ENCODE data around the gene BLOC1S4.
"Not testable (repeated sequence)": the region's sequence is repeated elsewhere in the genome, so short reads cannot be mapped to it uniquely, and the experiment has no call there.

The BLOC1S4 gene

GRCh38 chr4:6716018-6716911, at the start of gene BLOC1S4:
Gene BLOC1S4, plus strand, starts transcription at chr4:6716174. Its CDS starts 36 bp downstream, at chr4:6716210.
- DNase-seq (ENCODE audit: low spot score): peak; percentile 90

GRCh38 chr4:6668391-6668790, 47.6 kb upstream of the BLOC1S4 start:
- DNase-seq (ENCODE audit: low spot score): no peak

- no peak for DNase-seq (ENCODE audit: low spot score)
Measured at GRCh38 chr4:6671648-6672047, 44.3 kb upstream of the BLOC1S4 start.

- DNase-seq (ENCODE audit: low spot score): no peak
Measured at GRCh38 chr4:6672131-6672530, 43.8 kb upstream of the BLOC1S4 start.

- not testable (repeated sequence) for DNase-seq (ENCODE audit: low spot score)
Measured at GRCh38 chr4:6672541-6673190, 43.3 kb upstream of the BLOC1S4 start.

- DNase-seq (ENCODE audit: low spot score): not testable (repeated sequence)
Measured at GRCh38 chr4:6673191-6673659, 42.7 kb upstream of the BLOC1S4 start.

- DNase-seq (ENCODE audit: low spot score): peak; percentile 96
Measured at GRCh38 chr4:6673660-6674499, 42.1 kb upstream of the BLOC1S4 start.

GRCh38 chr4:6674500-6675149, 41.3 kb upstream of the BLOC1S4 start:
- DNase-seq (ENCODE audit: low spot score): peak; percentile 75

GRCh38 chr4:6676722-6677558, 39.0 kb upstream of the BLOC1S4 start:
- no peak for DNase-seq (ENCODE audit: low spot score)

- no peak for DNase-seq (ENCODE audit: low spot score)
Measured at GRCh38 chr4:6680372-6681034, 35.5 kb upstream of the BLOC1S4 start.

GRCh38 chr4:6681191-6681590, 34.8 kb upstream of the BLOC1S4 start:
- no peak for DNase-seq (ENCODE audit: low spot score)

GRCh38 chr4:6682862-6683590, 32.9 kb upstream of the BLOC1S4 start:
- DNase-seq (ENCODE audit: low spot score): no peak

GRCh38 chr4:6684656-6685055, 31.3 kb upstream of the BLOC1S4 start:
- no peak for DNase-seq (ENCODE audit: low spot score)

GRCh38 chr4:6686104-6686787, 29.7 kb upstream of the BLOC1S4 start:
- DNase-seq (ENCODE audit: low spot score): no peak

- no peak for DNase-seq (ENCODE audit: low spot score)
Measured at GRCh38 chr4:6687947-6688878, 27.8 kb upstream of the BLOC1S4 start.

- peak; percentile 74 for DNase-seq (ENCODE audit: low spot score)
Measured at GRCh38 chr4:6688879-6689505, 27.0 kb upstream of the BLOC1S4 start.

GRCh38 chr4:6689506-6689960, 26.4 kb upstream of the BLOC1S4 start:
- no peak for DNase-seq (ENCODE audit: low spot score)
